Natural killer cell treated with Interleukin-12 subunit alpha and Interleukin-12 subunit beta and Interleukin-15 and Interleukin-18, amount 100 ng/mL, for 72 hours (primary cell): ENCODE results near the gene RTF1. TPM values are rescaled to one million over a fixed set of nuclear protein-coding genes. Genes with fewer than 3 reads are reported as not detected.
"Not testable (repeated sequence)": the region's sequence is repeated elsewhere in the genome, so short reads cannot be mapped to it uniquely, and the experiment has no call there.

Source experiments
- ATAC-seq, 2 donors: fragments of 150-1000 bp; cut with Tn5 transposase in 1 of 2; sonication (Bioruptor Pico), chemical (Tn5 transposase) in 1 of 2; 2 replicates each; pipeline ENCODE4 v1.10.0; 2021
- DNase-seq: peaks from one replicate; pipeline ENCODE4 v3.0.0; 2022; ENCODE audit warnings: low spot score
- H3K27ac Mint-ChIP-seq, 2 donors: 1 replicate in 1 of 2; 2 replicates in 1 of 2; pipeline ENCODE4 v1.8.0; 2022; ENCODE audit warnings: mixed read lengths in 2 of 2, mild to moderate bottlenecking in 1 of 2, moderate library complexity in 1 of 2
- H3K27me3 Mint-ChIP-seq, 2 donors: 1 replicate in 1 of 2; 2 replicates in 1 of 2; pipeline ENCODE4 v1.8.0; 2022; ENCODE audit warnings: mixed read lengths in 2 of 2
- H3K36me3 Mint-ChIP-seq: one replicate; pipeline ENCODE4 v1.8.0; 2022; ENCODE audit warnings: mixed read lengths
- H3K4me1 Mint-ChIP-seq, 2 donors: 1 replicate in 1 of 2; 2 replicates in 1 of 2; pipeline ENCODE4 v1.8.0; 2022; ENCODE audit warnings: low read depth in 2 of 2, mixed read lengths in 2 of 2, mild to moderate bottlenecking in 1 of 2
- H3K4me3 Mint-ChIP-seq: one replicate; pipeline ENCODE4 v1.8.0; 2022; ENCODE audit warnings: mixed read lengths
- H3K9me3 Mint-ChIP-seq: 2 replicates; pipeline ENCODE4 v1.8.0; 2022; ENCODE audit warnings: mixed read lengths
- total RNA-seq, 2 donors: library from RNA; stranded (reverse); gene quantifications; one replicate each; pipeline ENCODE4 v1.2.3, GENCODE V29; 2022

The RTF1 gene
- total RNA-seq, 2 donors from 2014 or later = 34.2 to 38.1 TPM

GRCh38 chr15:41417418-41418195 is 712 bp downstream of the RTF1 start:
- DNase-seq (no peak), ATAC-seq (peak; percentile 63 to 69)
- Mint-ChIP-seq H3K4me3 (peak overlapping the region; percentile 96), H3K36me3 (peaks cover 5% of the 10 kb centered on the region), H3K27me3 (no peaks in the 10 kb centered on the region), H3K27ac (peak overlapping the region; percentile 88 to 97), H3K9me3 (no peaks in the 10 kb centered on the region), H3K4me1 (peaks cover 30% of the 10 kb centered on the region in 2 donors)

- ATAC-seq (peak; percentile 91 to 93), DNase-seq (no peak)
- Mint-ChIP-seq H3K4me1 (peaks cover 18 to 20% of the 10 kb centered on the region in 2 donors), H3K9me3 (no peaks in the 10 kb centered on the region), H3K27me3 (no peaks in the 10 kb centered on the region), H3K27ac (peak overlapping the region; percentile 62 to 69), H3K4me3 (peak overlapping the region; percentile 63), H3K36me3 (no peaks in the 10 kb centered on the region)
Measured at GRCh38 chr15:41423979-41424659, 7.2 kb downstream of the RTF1 start.

- no peak for ATAC-seq
- H3K9me3 Mint-ChIP-seq = no peaks in the 10 kb centered on the region
- H3K27me3 Mint-ChIP-seq = no peaks in the 10 kb centered on the region
- no peaks in the 10 kb centered on the region for H3K36me3 Mint-ChIP-seq
- no peak for DNase-seq
- peak overlapping the region; percentile 62 to 69 for H3K27ac Mint-ChIP-seq
- H3K4me3 Mint-ChIP-seq = peak overlapping the region; percentile 63
- H3K4me1 Mint-ChIP-seq = peaks cover 25 to 27% of the 10 kb centered on the region in 2 donors
Measured at GRCh38 chr15:41424809-41425208, 7.9 kb downstream of the RTF1 start.

DNA sequence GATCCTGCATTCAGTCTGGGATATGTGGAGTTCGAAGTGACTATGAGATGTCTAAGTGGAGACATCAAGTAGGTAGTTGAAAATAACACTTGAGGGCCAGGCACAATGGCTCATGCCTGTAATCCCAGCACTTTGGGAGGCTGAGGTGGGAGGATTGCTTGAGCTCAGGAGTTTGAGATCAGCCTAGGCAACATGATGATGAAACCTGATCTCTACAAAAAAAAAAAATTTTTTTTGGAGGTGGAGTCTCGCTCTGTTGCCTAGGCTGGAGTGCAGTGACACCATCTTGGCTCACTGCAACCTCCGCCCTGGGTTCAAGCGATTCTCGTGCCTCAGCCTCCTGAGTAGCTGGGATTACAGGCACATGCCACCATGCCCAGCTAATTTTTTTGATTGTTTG is 9.0 kb downstream of the RTF1 start:
- not testable (repeated sequence) for H3K27me3 Mint-ChIP-seq, ATAC-seq, H3K36me3 Mint-ChIP-seq, H3K4me3 Mint-ChIP-seq, H3K9me3 Mint-ChIP-seq, DNase-seq
- Mint-ChIP-seq H3K4me1 (peaks cover 22 to 25% of the 10 kb centered on the region in 2 donors), H3K27ac (peak overlapping the region; percentile 1 to 9)

GRCh38 chr15:41429003-41429890 is 12.4 kb downstream of the RTF1 start:
- Mint-ChIP-seq H3K4me3 (peak overlapping the region; percentile 78), H3K27ac (peak overlapping the region; percentile 81 to 87), H3K36me3 (no peaks in the 10 kb centered on the region), H3K9me3 (no peaks in the 10 kb centered on the region), H3K27me3 (no peaks in the 10 kb centered on the region), H3K4me1 (peaks cover 19 to 22% of the 10 kb centered on the region in 2 donors)
- ATAC-seq (peak; percentile 60 to 75), DNase-seq (no peak)

DNA sequence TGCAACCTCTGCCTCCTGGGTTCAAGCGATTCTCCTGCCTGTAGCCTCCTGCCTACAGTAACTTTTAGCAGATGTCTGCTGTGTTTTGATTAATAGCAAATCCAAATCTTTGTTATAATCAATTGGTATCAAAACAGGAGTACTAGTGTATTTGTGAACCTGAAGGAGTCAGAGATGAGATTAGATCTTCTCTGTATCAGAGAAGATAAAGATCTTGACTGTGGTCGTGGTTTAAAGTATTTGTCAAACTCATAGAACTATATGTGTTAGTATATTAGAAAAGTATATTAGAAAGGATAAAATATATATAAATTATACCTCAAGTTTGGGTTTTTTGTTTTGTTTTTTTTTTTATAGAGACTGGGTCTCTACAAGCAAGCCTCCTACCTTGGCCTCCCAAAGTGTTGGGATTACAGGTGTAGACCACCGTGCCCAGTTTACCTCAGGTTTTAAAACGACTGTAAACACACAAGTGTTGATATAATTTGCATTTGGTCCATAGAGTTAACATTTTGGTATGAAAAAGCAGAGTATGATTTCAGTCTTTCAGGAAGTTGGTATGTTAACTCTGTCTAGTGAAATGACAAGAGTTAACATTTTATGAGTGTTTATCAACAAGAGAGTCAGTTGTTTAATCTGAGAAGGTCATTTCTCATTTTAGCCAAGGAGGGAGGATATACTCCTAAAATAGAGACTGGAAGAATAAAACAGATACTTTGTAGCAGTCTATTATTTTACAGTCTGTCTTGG is 18.3 kb downstream of the RTF1 start:
- Mint-ChIP-seq H3K36me3 (peaks cover 4% of the 10 kb centered on the region), H3K27ac (no peak overlapping the region), H3K27me3 (no peaks in the 10 kb centered on the region), H3K4me1 (peaks cover 6% of the 10 kb centered on the region in 2 donors), H3K4me3 (no peak overlapping the region), H3K9me3 (no peaks in the 10 kb centered on the region)
- DNase-seq (no peak), ATAC-seq (no peak)

GRCh38 chr15:41437448-41437847 is 20.6 kb downstream of the RTF1 start:
- no peak for DNase-seq
- ATAC-seq = no peak
- Mint-ChIP-seq H3K27me3 (no peaks in the 10 kb centered on the region), H3K27ac (peak overlapping the region in 1 of 2 donors; percentile 39), H3K9me3 (no peaks in the 10 kb centered on the region), H3K4me3 (no peak overlapping the region), H3K36me3 (peaks cover 11% of the 10 kb centered on the region), H3K4me1 (peaks cover 6% of the 10 kb centered on the region in 2 donors)

DNA sequence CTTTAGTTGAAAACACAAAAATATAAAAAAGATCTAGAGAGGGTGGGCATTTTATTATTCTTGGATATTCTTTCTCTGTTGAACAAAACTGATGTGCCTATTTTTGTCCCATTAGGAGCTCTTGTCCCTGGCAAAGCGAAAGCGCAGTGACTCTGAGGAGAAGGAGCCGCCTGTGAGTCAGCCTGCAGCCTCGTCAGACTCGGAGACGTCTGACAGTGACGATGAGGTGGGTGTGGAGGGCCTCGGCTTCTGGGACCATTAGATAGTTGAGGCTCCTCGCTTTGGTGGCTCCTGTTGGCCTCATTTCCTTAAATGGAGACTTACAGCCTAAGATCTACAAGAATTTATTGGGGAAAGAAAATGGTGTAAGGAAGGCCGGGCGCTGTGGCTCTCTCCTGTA is 21.3 kb downstream of the RTF1 start:
- no peaks in the 10 kb centered on the region for H3K9me3 Mint-ChIP-seq
- H3K36me3 Mint-ChIP-seq = peaks cover 14% of the 10 kb centered on the region
- DNase-seq (no peak), ATAC-seq (no peak)
- no peaks in the 10 kb centered on the region for H3K27me3 Mint-ChIP-seq
- H3K27ac Mint-ChIP-seq = no peak overlapping the region
- no peak overlapping the region for H3K4me3 Mint-ChIP-seq
- H3K4me1 Mint-ChIP-seq = peaks cover 10 to 11% of the 10 kb centered on the region in 2 donors

- Mint-ChIP-seq H3K36me3 (peaks cover 14% of the 10 kb centered on the region), H3K4me1 (peaks cover 14% of the 10 kb centered on the region in 2 donors)
- H3K27ac Mint-ChIP-seq = not testable (repeated sequence)
Measured at GRCh38 chr15:41438745-41439144, 21.9 kb downstream of the RTF1 start.

DNA sequence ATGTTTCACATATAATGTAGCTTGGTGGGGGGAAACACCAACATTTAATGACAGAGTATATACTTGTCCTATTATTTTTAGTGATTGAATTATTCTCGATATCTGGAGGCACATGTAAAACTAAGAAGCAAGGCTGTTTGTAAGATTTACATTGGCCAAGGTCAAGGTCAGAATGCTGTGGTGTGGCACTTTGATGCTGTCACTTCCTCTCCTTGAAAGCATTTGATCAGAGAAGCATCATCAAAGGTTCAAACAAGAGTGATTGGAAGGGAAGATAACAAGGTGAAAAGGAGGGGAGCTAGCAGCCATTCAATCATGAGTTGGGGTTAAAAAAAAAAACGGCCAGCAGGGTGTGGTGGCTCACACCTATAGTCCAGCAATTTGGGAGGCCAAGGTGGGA is 26.4 kb downstream of the RTF1 start:
- Mint-ChIP-seq H3K9me3 (no peaks in the 10 kb centered on the region), H3K4me3 (no peak overlapping the region), H3K27me3 (no peaks in the 10 kb centered on the region), H3K36me3 (peaks cover 11% of the 10 kb centered on the region), H3K4me1 (peaks cover 7 to 8% of the 10 kb centered on the region in 2 donors), H3K27ac (peak overlapping the region in 1 of 2 donors; percentile 61)
- ATAC-seq (no peak), DNase-seq (no peak)

More at GRCh38 chr15:41438745-41439144, 21.9 kb downstream of the RTF1 start:
- not testable (repeated sequence) for H3K4me3 Mint-ChIP-seq, H3K27me3 Mint-ChIP-seq, DNase-seq, ATAC-seq, H3K9me3 Mint-ChIP-seq

GRCh38 chr15:41445399-41445798 is 28.5 kb downstream of the RTF1 start:
- Mint-ChIP-seq H3K27me3 (no peaks in the 10 kb centered on the region), H3K4me3 (no peak overlapping the region), H3K9me3 (no peaks in the 10 kb centered on the region), H3K4me1 (peaks cover 7 to 8% of the 10 kb centered on the region in 2 donors), H3K27ac (no peak overlapping the region), H3K36me3 (peaks cover 11% of the 10 kb centered on the region)
- DNase-seq = no peak
- no peak for ATAC-seq

DNA sequence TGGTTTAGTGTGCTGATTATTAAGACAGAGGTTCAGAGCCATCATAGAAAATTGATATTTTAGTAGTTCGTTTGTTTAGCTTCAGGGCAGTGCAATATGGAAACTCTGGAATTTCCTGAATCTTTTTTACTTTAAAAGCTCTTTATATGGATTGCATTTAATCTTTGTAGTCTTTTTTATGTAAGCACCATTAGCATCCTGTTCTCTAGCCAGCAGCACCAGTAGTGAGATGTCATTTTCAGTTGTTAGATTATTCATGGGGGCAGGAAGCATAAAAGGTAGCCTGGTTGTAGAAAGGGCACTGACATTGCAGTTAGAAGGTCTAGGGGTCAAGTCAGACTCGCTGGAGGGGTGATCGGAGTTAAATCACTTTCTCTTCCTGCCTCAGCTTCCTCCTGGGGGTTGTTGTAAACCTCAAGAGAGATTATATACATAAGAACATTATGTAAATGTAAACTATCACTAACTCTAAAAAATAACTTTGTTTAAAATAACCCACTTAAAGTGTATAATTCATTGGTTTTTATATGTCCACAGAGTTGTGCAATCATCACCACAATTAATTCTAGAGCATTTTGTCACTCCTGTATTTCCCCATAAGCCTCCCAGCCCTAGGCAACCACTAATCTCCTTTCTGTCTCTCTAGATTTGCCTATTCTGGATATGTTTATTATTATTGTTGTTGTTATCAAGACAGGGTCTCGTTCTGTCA is 45.3 kb downstream of the RTF1 start:
- peaks cover 18% of the 10 kb centered on the region for H3K36me3 Mint-ChIP-seq

More for the DNA sequence above, 45.3 kb downstream of the RTF1 start:
- no peak overlapping the region for H3K4me3 Mint-ChIP-seq
- DNase-seq (no peak), ATAC-seq (no peak)
- H3K27ac Mint-ChIP-seq = peak overlapping the region; percentile 6 to 28
- peaks cover 17 to 20% of the 10 kb centered on the region in 2 donors for H3K4me1 Mint-ChIP-seq
- H3K9me3 Mint-ChIP-seq = no peaks in the 10 kb centered on the region
- H3K27me3 Mint-ChIP-seq = no peaks in the 10 kb centered on the region
